Measurements from ENCODE around the gene XYLT1. TPM values are rescaled to one million over a fixed set of nuclear protein-coding genes. Genes with fewer than 3 reads are reported as not detected.

The XYLT1 gene
- total RNA-seq, 1 donor from 2014 or later: 14.7 TPM

- H3K36me3 Mint-ChIP-seq (ENCODE audit: low read depth): peaks cover 70% of the 10 kb centered on the region
- no peak overlapping the region for H3K27ac Mint-ChIP-seq
- H3K27me3 Mint-ChIP-seq: no peaks in the 10 kb centered on the region
- H3K4me1 Mint-ChIP-seq: peaks cover 6% of the 10 kb centered on the region
- no peak overlapping the region for H3K4me3 Mint-ChIP-seq
- peaks cover 5% of the 10 kb centered on the region for H3K9me3 Mint-ChIP-seq
- intact Hi-C loops (cut with micrococcal nuclease): no loop called here
- no peak for DNase-seq
Observed at GRCh38 chr16:17130733-17131132, 340.0 kb downstream of the XYLT1 start.

- Mint-ChIP-seq H3K27ac (no peak overlapping the region), H3K9me3 (peaks cover 10% of the 10 kb centered on the region), H3K4me3 (no peak overlapping the region), H3K4me1 (peaks cover 6% of the 10 kb centered on the region), H3K27me3 (no peaks in the 10 kb centered on the region), H3K36me3 (ENCODE audit: low read depth) (peaks cover 75% of the 10 kb centered on the region)
- intact Hi-C loops (cut with micrococcal nuclease): no loop called here
- no peak for DNase-seq
Observed at GRCh38 chr16:17129971-17130370, 340.8 kb downstream of the XYLT1 start.

GRCh38 chr16:17128791-17129190 lies 342.0 kb downstream of the XYLT1 start:
- Mint-ChIP-seq H3K4me3 (no peak overlapping the region), H3K27me3 (no peaks in the 10 kb centered on the region), H3K4me1 (peaks cover 6% of the 10 kb centered on the region), H3K9me3 (peaks cover 19% of the 10 kb centered on the region), H3K36me3 (ENCODE audit: low read depth) (peaks cover 78% of the 10 kb centered on the region), H3K27ac (no peak overlapping the region)
- intact Hi-C loops (cut with micrococcal nuclease): no loop called here
- DNase-seq: no peak

- Mint-ChIP-seq H3K36me3 (ENCODE audit: low read depth) (peaks cover 78% of the 10 kb centered on the region), H3K9me3 (peaks cover 21% of the 10 kb centered on the region), H3K27ac (no peak overlapping the region), H3K4me1 (peaks cover 4% of the 10 kb centered on the region), H3K4me3 (no peak overlapping the region), H3K27me3 (no peaks in the 10 kb centered on the region)
- intact Hi-C loops (cut with micrococcal nuclease): no loop called here
- no peak for DNase-seq
Observed at GRCh38 chr16:17126156-17126555, 344.6 kb downstream of the XYLT1 start.

GRCh38 chr16:17125671-17126070 lies 345.1 kb downstream of the XYLT1 start:
- H3K9me3 Mint-ChIP-seq: peaks cover 21% of the 10 kb centered on the region
- intact Hi-C loops (cut with micrococcal nuclease): no loop called here
- H3K4me3 Mint-ChIP-seq: no peak overlapping the region
- H3K36me3 Mint-ChIP-seq (ENCODE audit: low read depth): peaks cover 77% of the 10 kb centered on the region
- DNase-seq: no peak
- H3K27me3 Mint-ChIP-seq: no peaks in the 10 kb centered on the region
- peaks cover 1% of the 10 kb centered on the region for H3K4me1 Mint-ChIP-seq
- no peak overlapping the region for H3K27ac Mint-ChIP-seq

GRCh38 chr16:17117906-17118577 lies 352.7 kb downstream of the XYLT1 start:
- H3K27ac Mint-ChIP-seq: no peak overlapping the region
- intact Hi-C loops (cut with micrococcal nuclease): no loop called here
- H3K4me1 Mint-ChIP-seq: no peaks in the 10 kb centered on the region
- H3K27me3 Mint-ChIP-seq: no peaks in the 10 kb centered on the region
- peaks cover 32% of the 10 kb centered on the region for H3K36me3 Mint-ChIP-seq (ENCODE audit: low read depth)
- H3K9me3 Mint-ChIP-seq: no peaks in the 10 kb centered on the region
- no peak overlapping the region for H3K4me3 Mint-ChIP-seq
- DNase-seq: no peak

GRCh38 chr16:17116595-17117322 lies 354.0 kb downstream of the XYLT1 start:
- intact Hi-C loops (cut with micrococcal nuclease): no loop called here
- Mint-ChIP-seq H3K9me3 (no peaks in the 10 kb centered on the region), H3K27me3 (no peaks in the 10 kb centered on the region), H3K4me3 (no peak overlapping the region), H3K36me3 (ENCODE audit: low read depth) (peaks cover 25% of the 10 kb centered on the region), H3K27ac (no peak overlapping the region), H3K4me1 (no peaks in the 10 kb centered on the region)
- no peak for DNase-seq

- H3K9me3 Mint-ChIP-seq: no peaks in the 10 kb centered on the region
- no peak overlapping the region for H3K27ac Mint-ChIP-seq
- peaks cover 8% of the 10 kb centered on the region for H3K4me1 Mint-ChIP-seq
- H3K36me3 Mint-ChIP-seq (ENCODE audit: low read depth): peaks cover 7% of the 10 kb centered on the region
- no peaks in the 10 kb centered on the region for H3K27me3 Mint-ChIP-seq
- intact Hi-C loops (cut with micrococcal nuclease): no loop called here
- DNase-seq: no peak
- H3K4me3 Mint-ChIP-seq: no peak overlapping the region
Observed at GRCh38 chr16:17109413-17109812, 361.3 kb downstream of the XYLT1 start.

GRCh38 chr16:17108596-17108995 lies 362.2 kb downstream of the XYLT1 start:
- Mint-ChIP-seq H3K9me3 (no peaks in the 10 kb centered on the region), H3K27me3 (no peaks in the 10 kb centered on the region), H3K4me3 (no peak overlapping the region), H3K36me3 (ENCODE audit: low read depth) (peaks cover 10% of the 10 kb centered on the region), H3K4me1 (peaks cover 8% of the 10 kb centered on the region), H3K27ac (no peak overlapping the region)
- DNase-seq: no peak
- intact Hi-C loops (cut with micrococcal nuclease): no loop called here

GRCh38 chr16:17107450-17107849 lies 363.3 kb downstream of the XYLT1 start:
- Mint-ChIP-seq H3K36me3 (ENCODE audit: low read depth) (peaks cover 11% of the 10 kb centered on the region), H3K27me3 (no peaks in the 10 kb centered on the region), H3K27ac (no peak overlapping the region), H3K4me1 (peaks cover 8% of the 10 kb centered on the region), H3K9me3 (no peaks in the 10 kb centered on the region), H3K4me3 (no peak overlapping the region)
- DNase-seq: no peak
- intact Hi-C loops (cut with micrococcal nuclease): no loop called here

GRCh38 chr16:17106243-17106791 lies 364.4 kb downstream of the XYLT1 start:
- Mint-ChIP-seq H3K27me3 (no peaks in the 10 kb centered on the region), H3K27ac (no peak overlapping the region), H3K4me1 (peaks cover 8% of the 10 kb centered on the region), H3K4me3 (no peak overlapping the region), H3K9me3 (peaks cover 3% of the 10 kb centered on the region), H3K36me3 (ENCODE audit: low read depth) (peaks cover 15% of the 10 kb centered on the region)
- DNase-seq: no peak
- intact Hi-C loops (cut with micrococcal nuclease): no loop called here

GRCh38 chr16:17105239-17105797 lies 365.4 kb downstream of the XYLT1 start:
- intact Hi-C loops (cut with micrococcal nuclease): no loop called here
- Mint-ChIP-seq H3K4me1 (peaks cover 8% of the 10 kb centered on the region), H3K9me3 (peaks cover 4% of the 10 kb centered on the region), H3K27me3 (no peaks in the 10 kb centered on the region), H3K36me3 (ENCODE audit: low read depth) (peaks cover 15% of the 10 kb centered on the region), H3K27ac (no peak overlapping the region), H3K4me3 (no peak overlapping the region)
- DNase-seq: peak; percentile 61

- peaks cover 8% of the 10 kb centered on the region for H3K4me1 Mint-ChIP-seq
- H3K9me3 Mint-ChIP-seq: peaks cover 4% of the 10 kb centered on the region
- no peak overlapping the region for H3K27ac Mint-ChIP-seq
Observed at GRCh38 chr16:17104654-17105053, 366.1 kb downstream of the XYLT1 start.

GRCh38 chr16:17103216-17103615 lies 367.5 kb downstream of the XYLT1 start:
- intact Hi-C loops (cut with micrococcal nuclease): no loop called here
- no peak overlapping the region for H3K27ac Mint-ChIP-seq
- H3K4me3 Mint-ChIP-seq: no peak overlapping the region
- H3K9me3 Mint-ChIP-seq: peaks cover 4% of the 10 kb centered on the region
- H3K27me3 Mint-ChIP-seq: no peaks in the 10 kb centered on the region
- DNase-seq: no peak
- H3K36me3 Mint-ChIP-seq (ENCODE audit: low read depth): peaks cover 10% of the 10 kb centered on the region
- H3K4me1 Mint-ChIP-seq: peaks cover 8% of the 10 kb centered on the region

More at GRCh38 chr16:17104654-17105053, 366.1 kb downstream of the XYLT1 start:
- Mint-ChIP-seq H3K36me3 (ENCODE audit: low read depth) (peaks cover 12% of the 10 kb centered on the region), H3K4me3 (no peak overlapping the region), H3K27me3 (no peaks in the 10 kb centered on the region)
- DNase-seq: no peak
- intact Hi-C loops (cut with micrococcal nuclease): no loop called here
